Upper lobe of right lung (tissue), 1 donor: ENCODE results near the gene ZBTB17. TPM values are rescaled to one million over a fixed set of nuclear protein-coding genes. Genes with fewer than 3 reads are reported as not detected.

Experiments
- ATAC-seq: fragments of 200-7000 bp; cut with Tn5 transposase; one replicate; pipeline ENCODE4 v1.9.1; 2020; ENCODE audit warnings: mild to moderate bottlenecking, moderate library complexity
- DNase-seq: peaks from one replicate; pipeline ENCODE4 v3.0.0-alpha.2; 2020
- H3K27ac ChIP-seq: fragments of 200-600 bp; one replicate; pipeline ENCODE4 v1.8.0; 2022
- H3K27me3 ChIP-seq: fragments of 200-600 bp; one replicate; pipeline ENCODE4 v1.8.0; 2022; ENCODE audit warnings: mild to moderate bottlenecking
- H3K36me3 ChIP-seq: fragments of 200-600 bp; one replicate; pipeline ENCODE4 v1.8.0; 2022
- H3K4me1 ChIP-seq: fragments of 200-600 bp; one replicate; pipeline ENCODE4 v1.8.0; 2022
- H3K4me3 ChIP-seq: fragments of 200-600 bp; one replicate; pipeline ENCODE4 v1.8.0; 2022; ENCODE audit warnings: mild to moderate bottlenecking
- H3K9me3 ChIP-seq: fragments of 200-600 bp; one replicate; pipeline ENCODE4 v1.8.0; 2022
- CTCF ChIP-seq: fragments of 200-600 bp; IDR thresholded peaks from one replicate; pipeline ENCODE4 v1.8.0; 2022; ENCODE audit warnings: antibody characterized with exemption
- intact Hi-C: fragments of 100-400 bp; cut with DNase I; formaldehyde crosslinking; loops from one replicate; pipeline ENCODE4 v1.11.0; 2022
- total RNA-seq: library from RNA; stranded (reverse); fragmentation: NEBNext Ultra II Directional; extraction: Animal tissue kit (Norgen Biotek cat#: 25700); gene quantifications from one replicate; pipeline ENCODE4 v1.2.1, GENCODE V29; 2021
- donor health status: DM: no; HTN: yes; CAD: no; lungs with severe emphysema.

Gene ZBTB17
- total RNA-seq, 1 donor from 2014 or later, result 42.3 TPM

- TF ChIP-seq CTCF, result no peak
- H3K36me3 ChIP-seq, result no peaks in the 10 kb centered on the region
- intact Hi-C loops, result loop anchor here (10.0 kb wide), 1 partner anchor 183 kb away; no protein-coding TSS in a partner anchor
- no peak overlapping the region for H3K4me3 ChIP-seq
- no peak for ATAC-seq
- DNase-seq, result no peak
- H3K27me3 ChIP-seq, result no peaks in the 10 kb centered on the region
- H3K27ac ChIP-seq, result no peak overlapping the region
- no peaks in the 10 kb centered on the region for H3K4me1 ChIP-seq
- no peaks in the 10 kb centered on the region for H3K9me3 ChIP-seq
Observed at GRCh38 chr1:15997637-15998280, 21.9 kb upstream of the ZBTB17 start.

GRCh38 chr1:15997076-15997585 lies 21.2 kb upstream of the ZBTB17 start:
- H3K27ac ChIP-seq, result no peak overlapping the region
- H3K4me3 ChIP-seq, result no peak overlapping the region
- ATAC-seq, result no peak
- H3K27me3 ChIP-seq, result no peaks in the 10 kb centered on the region
- no peaks in the 10 kb centered on the region for H3K4me1 ChIP-seq
- no peak for DNase-seq
- H3K9me3 ChIP-seq, result no peaks in the 10 kb centered on the region
- intact Hi-C loops, result loop anchor here (10.0 kb wide), 1 partner anchor 182 kb away; no protein-coding TSS in a partner anchor
- no peak for TF ChIP-seq CTCF
- H3K36me3 ChIP-seq, result no peaks in the 10 kb centered on the region

GRCh38 chr1:15994590-15995351 lies 18.9 kb upstream of the ZBTB17 start:
- peak; percentile 92 for ATAC-seq
- Histone ChIP-seq H3K36me3 (no peaks in the 10 kb centered on the region), H3K4me1 (no peaks in the 10 kb centered on the region), H3K27ac (no peak overlapping the region), H3K27me3 (no peaks in the 10 kb centered on the region), H3K4me3 (no peak overlapping the region), H3K9me3 (no peaks in the 10 kb centered on the region)
- peak; percentile 83 for DNase-seq
- intact Hi-C loops, result loop anchor here (10.0 kb wide), 1 partner anchor 180 kb away; no protein-coding TSS in a partner anchor
- TF ChIP-seq CTCF, result peak; percentile 86

- no peak overlapping the region for H3K27ac ChIP-seq
- no peaks in the 10 kb centered on the region for H3K27me3 ChIP-seq
- ATAC-seq (no peak), DNase-seq (no peak)
- no peak overlapping the region for H3K4me3 ChIP-seq
- no peaks in the 10 kb centered on the region for H3K9me3 ChIP-seq
- no peak for TF ChIP-seq CTCF
- H3K36me3 ChIP-seq, result no peaks in the 10 kb centered on the region
- no peaks in the 10 kb centered on the region for H3K4me1 ChIP-seq
- intact Hi-C loops, result loop anchor here (10.0 kb wide), 1 partner anchor 179 kb away; no protein-coding TSS in a partner anchor
Observed at GRCh38 chr1:15994081-15994480, 18.2 kb upstream of the ZBTB17 start.

- intact Hi-C loops, result loop anchor here (10.0 kb wide), 1 partner anchor 179 kb away; no protein-coding TSS in a partner anchor
- Histone ChIP-seq H3K27me3 (no peaks in the 10 kb centered on the region), H3K4me3 (no peak overlapping the region), H3K4me1 (no peaks in the 10 kb centered on the region), H3K36me3 (no peaks in the 10 kb centered on the region), H3K9me3 (no peaks in the 10 kb centered on the region), H3K27ac (no peak overlapping the region)
- TF ChIP-seq CTCF, result no peak
- no peak for DNase-seq
- ATAC-seq, result no peak
Observed at GRCh38 chr1:15993666-15994065, 17.8 kb upstream of the ZBTB17 start.
